ENCODE measurements around the gene ABCB10.
"Not testable (repeated sequence)": the region's sequence is repeated elsewhere in the genome, so short reads cannot be mapped to it uniquely, and the experiment has no call there.

The ABCB10 gene

DNA sequence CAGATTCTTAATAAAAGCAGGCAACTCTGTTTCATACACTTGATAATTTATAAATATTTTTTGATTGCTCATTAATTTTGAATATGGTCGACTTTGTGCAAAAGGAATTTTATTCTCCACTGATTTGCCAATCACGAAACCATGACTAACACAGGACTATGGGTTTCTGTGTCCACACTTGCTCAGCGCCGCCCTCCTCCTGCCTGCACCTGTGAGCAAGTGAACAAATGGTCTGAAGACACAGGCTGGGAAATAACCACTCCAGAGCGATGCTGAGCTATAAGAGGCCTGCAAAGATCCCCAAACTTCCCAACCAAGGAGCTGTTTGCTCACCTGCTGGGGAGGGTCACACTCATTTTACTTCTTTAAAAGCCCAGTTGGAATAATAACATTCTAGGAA is 19.6 kb downstream of the ABCB10 start:
- no peaks in the 10 kb centered on the region for H3K27me3 ChIP-seq (ENCODE audit: control insufficient read depth in 2 of 2, insufficient read depth in 2 of 2, low read length in 2 of 2)
- H3K36me3 ChIP-seq (ENCODE audit: control insufficient read depth in 2 of 2, insufficient read depth in 2 of 2, low read length in 2 of 2) = peaks cover 31 to 45% of the 10 kb centered on the region in 2 donors
- no peak overlapping the region for H3K27ac ChIP-seq (ENCODE audit: low read depth in 2 of 2, low read length in 2 of 2)
- no peak overlapping the region for H3K9ac ChIP-seq (ENCODE audit: low read depth in 1 of 2, low read length in 2 of 2)
- no peak overlapping the region for H3K4me3 ChIP-seq (ENCODE audit: low read length in 2 of 2)
- H3K4me1 ChIP-seq (ENCODE audit: control insufficient read depth in 2 of 2, insufficient read depth in 2 of 2, low read length in 2 of 2) = no peaks in the 10 kb centered on the region
- H3K9me3 ChIP-seq (ENCODE audit: control insufficient read depth in 2 of 2, low read length in 2 of 2) = no peaks in the 10 kb centered on the region

DNA sequence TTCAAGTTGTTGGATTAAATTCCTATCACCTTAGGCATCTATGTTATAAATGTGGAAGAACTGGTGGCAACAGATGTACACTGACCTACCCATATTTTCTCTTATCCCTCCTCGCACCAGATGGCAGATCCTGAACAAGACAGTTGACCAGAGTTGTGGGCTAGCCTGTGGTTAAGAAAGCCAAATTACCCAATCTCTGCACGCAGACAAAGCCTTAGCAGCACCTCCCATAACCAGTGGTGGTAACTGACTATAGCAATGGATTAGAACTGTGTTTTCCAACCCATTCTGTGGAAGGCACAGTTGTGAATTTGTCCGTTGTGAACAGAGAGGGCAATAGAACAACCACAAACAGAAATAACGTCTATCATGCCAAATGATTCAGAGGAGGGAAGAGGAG is 20.6 kb downstream of the ABCB10 start:
- Histone ChIP-seq H3K9ac (ENCODE audit: low read depth in 1 of 2, low read length in 2 of 2) (no peak overlapping the region), H3K4me1 (ENCODE audit: control insufficient read depth in 2 of 2, insufficient read depth in 2 of 2, low read length in 2 of 2) (no peaks in the 10 kb centered on the region), H3K27ac (ENCODE audit: low read depth in 2 of 2, low read length in 2 of 2) (no peak overlapping the region), H3K27me3 (ENCODE audit: control insufficient read depth in 2 of 2, insufficient read depth in 2 of 2, low read length in 2 of 2) (no peaks in the 10 kb centered on the region), H3K9me3 (ENCODE audit: control insufficient read depth in 2 of 2, low read length in 2 of 2) (no peaks in the 10 kb centered on the region), H3K4me3 (ENCODE audit: low read length in 2 of 2) (no peak overlapping the region), H3K36me3 (ENCODE audit: control insufficient read depth in 2 of 2, insufficient read depth in 2 of 2, low read length in 2 of 2) (peaks cover 32 to 42% of the 10 kb centered on the region in 2 donors)

DNA sequence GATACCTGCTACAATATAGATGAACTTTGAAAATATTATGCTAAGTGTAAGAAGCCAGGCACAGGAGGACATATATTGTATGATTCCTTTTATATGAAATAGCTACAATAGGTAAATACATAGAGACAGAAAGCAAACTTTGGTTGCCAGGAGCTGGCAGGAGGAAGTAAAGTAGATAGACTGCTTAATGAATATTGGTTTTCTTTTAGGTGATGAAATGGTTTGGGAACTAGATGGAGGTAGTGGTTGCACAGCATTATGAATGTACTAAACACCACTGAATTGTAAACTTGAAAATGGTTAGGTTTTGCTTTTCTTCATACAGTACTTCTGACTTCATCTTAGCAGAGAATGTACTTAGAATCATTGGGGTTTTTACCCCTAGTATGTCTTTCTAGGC is 21.5 kb downstream of the ABCB10 start:
- Histone ChIP-seq H3K27ac (ENCODE audit: low read depth in 2 of 2, low read length in 2 of 2) (no peak overlapping the region), H3K36me3 (ENCODE audit: control insufficient read depth in 2 of 2, insufficient read depth in 2 of 2, low read length in 2 of 2) (peaks cover 38% of the 10 kb centered on the region in 2 donors), H3K4me3 (ENCODE audit: low read length in 2 of 2) (no peak overlapping the region), H3K27me3 (ENCODE audit: control insufficient read depth in 2 of 2, insufficient read depth in 2 of 2, low read length in 2 of 2) (no peaks in the 10 kb centered on the region), H3K9me3 (ENCODE audit: control insufficient read depth in 2 of 2, low read length in 2 of 2) (no peaks in the 10 kb centered on the region), H3K9ac (ENCODE audit: low read depth in 1 of 2, low read length in 2 of 2) (no peak overlapping the region), H3K4me1 (ENCODE audit: control insufficient read depth in 2 of 2, insufficient read depth in 2 of 2, low read length in 2 of 2) (no peaks in the 10 kb centered on the region)

DNA sequence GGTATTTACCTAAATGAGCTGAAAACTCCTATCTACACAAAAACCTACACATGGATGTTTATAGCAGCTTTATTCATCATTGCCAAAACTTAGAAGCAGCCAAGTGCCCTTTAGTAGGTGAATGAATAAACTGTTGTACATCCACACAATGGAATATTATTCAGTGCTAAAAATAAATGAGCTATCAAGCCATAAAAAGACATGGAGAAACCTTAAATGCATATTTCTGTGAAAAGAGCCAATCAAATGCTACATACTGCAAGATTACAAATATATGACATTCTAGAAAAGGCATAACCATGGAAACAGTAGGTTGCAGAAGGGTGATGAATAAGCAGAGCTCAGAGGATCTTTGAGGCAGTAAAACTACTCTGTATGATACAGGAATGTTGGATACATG is 23.3 kb downstream of the ABCB10 start:
- Histone ChIP-seq H3K9ac (ENCODE audit: low read depth in 1 of 2, low read length in 2 of 2) (no peak overlapping the region), H3K27me3 (ENCODE audit: control insufficient read depth in 2 of 2, insufficient read depth in 2 of 2, low read length in 2 of 2) (no peaks in the 10 kb centered on the region), H3K9me3 (ENCODE audit: control insufficient read depth in 2 of 2, low read length in 2 of 2) (no peaks in the 10 kb centered on the region), H3K4me1 (ENCODE audit: control insufficient read depth in 2 of 2, insufficient read depth in 2 of 2, low read length in 2 of 2) (no peaks in the 10 kb centered on the region), H3K36me3 (ENCODE audit: control insufficient read depth in 2 of 2, insufficient read depth in 2 of 2, low read length in 2 of 2) (peaks cover 42 to 45% of the 10 kb centered on the region in 2 donors), H3K4me3 (ENCODE audit: low read length in 2 of 2) (no peak overlapping the region), H3K27ac (ENCODE audit: low read depth in 2 of 2, low read length in 2 of 2) (no peak overlapping the region)

DNA sequence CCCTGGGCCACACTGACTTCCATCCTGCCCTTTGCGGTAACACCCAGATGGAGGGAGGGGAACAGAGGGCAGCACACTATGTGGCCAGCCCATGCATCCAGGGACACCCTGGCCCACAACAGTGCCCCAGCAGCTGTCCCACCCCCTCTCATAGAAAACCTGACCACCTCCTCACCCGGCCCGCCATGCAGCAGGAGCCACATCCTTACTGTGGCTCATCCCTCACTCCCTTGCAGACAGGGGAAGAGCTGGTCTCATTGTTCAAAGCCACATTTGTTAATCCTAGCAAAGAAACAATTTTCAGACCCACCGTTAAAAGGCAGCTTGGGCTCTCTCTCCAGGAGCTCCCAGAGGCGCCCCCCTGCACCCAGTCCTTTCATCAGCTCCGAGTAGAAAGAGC is 27.2 kb downstream of the ABCB10 start:
- H3K4me3 ChIP-seq (ENCODE audit: low read length in 2 of 2) = no peak overlapping the region
- no peak overlapping the region for H3K9ac ChIP-seq (ENCODE audit: low read depth in 1 of 2, low read length in 2 of 2)
- peaks cover 28 to 36% of the 10 kb centered on the region in 2 donors for H3K36me3 ChIP-seq (ENCODE audit: control insufficient read depth in 2 of 2, insufficient read depth in 2 of 2, low read length in 2 of 2)
- no peak overlapping the region for H3K27ac ChIP-seq (ENCODE audit: low read depth in 2 of 2, low read length in 2 of 2)
- no peaks in the 10 kb centered on the region for H3K9me3 ChIP-seq (ENCODE audit: control insufficient read depth in 2 of 2, low read length in 2 of 2)
- H3K4me1 ChIP-seq (ENCODE audit: control insufficient read depth in 2 of 2, insufficient read depth in 2 of 2, low read length in 2 of 2) = no peaks in the 10 kb centered on the region
- no peaks in the 10 kb centered on the region for H3K27me3 ChIP-seq (ENCODE audit: control insufficient read depth in 2 of 2, insufficient read depth in 2 of 2, low read length in 2 of 2)

DNA sequence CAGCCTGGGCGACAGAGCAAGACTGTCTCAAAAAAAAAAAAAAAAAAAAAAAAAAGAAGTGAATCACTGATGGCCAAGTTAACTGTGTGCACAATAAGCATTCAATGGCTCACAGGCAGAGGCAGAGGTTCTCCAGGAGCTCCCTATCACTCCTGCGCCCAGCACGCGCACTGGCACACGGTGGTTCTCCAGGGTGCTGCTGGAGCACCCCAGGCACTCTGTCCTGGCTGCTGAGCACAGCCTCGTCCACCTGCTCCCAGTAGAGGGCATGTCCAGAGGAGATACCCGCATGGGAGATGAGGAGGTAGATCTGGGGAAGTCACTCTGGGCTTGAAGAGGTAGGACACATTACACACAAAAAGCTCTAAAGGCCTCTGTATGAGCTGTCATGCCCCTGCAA is 28.9 kb downstream of the ABCB10 start:
- H3K4me3 ChIP-seq (ENCODE audit: low read length in 2 of 2) = no peak overlapping the region
- H3K27ac ChIP-seq (ENCODE audit: low read depth in 2 of 2, low read length in 2 of 2) = no peak overlapping the region
- H3K9me3 ChIP-seq (ENCODE audit: control insufficient read depth in 2 of 2, low read length in 2 of 2) = no peaks in the 10 kb centered on the region
- no peak overlapping the region for H3K9ac ChIP-seq (ENCODE audit: low read depth in 1 of 2, low read length in 2 of 2)
- H3K27me3 ChIP-seq (ENCODE audit: control insufficient read depth in 2 of 2, insufficient read depth in 2 of 2, low read length in 2 of 2) = no peaks in the 10 kb centered on the region
- peaks cover 30 to 33% of the 10 kb centered on the region in 2 donors for H3K36me3 ChIP-seq (ENCODE audit: control insufficient read depth in 2 of 2, insufficient read depth in 2 of 2, low read length in 2 of 2)
- H3K4me1 ChIP-seq (ENCODE audit: control insufficient read depth in 2 of 2, insufficient read depth in 2 of 2, low read length in 2 of 2) = no peaks in the 10 kb centered on the region

DNA sequence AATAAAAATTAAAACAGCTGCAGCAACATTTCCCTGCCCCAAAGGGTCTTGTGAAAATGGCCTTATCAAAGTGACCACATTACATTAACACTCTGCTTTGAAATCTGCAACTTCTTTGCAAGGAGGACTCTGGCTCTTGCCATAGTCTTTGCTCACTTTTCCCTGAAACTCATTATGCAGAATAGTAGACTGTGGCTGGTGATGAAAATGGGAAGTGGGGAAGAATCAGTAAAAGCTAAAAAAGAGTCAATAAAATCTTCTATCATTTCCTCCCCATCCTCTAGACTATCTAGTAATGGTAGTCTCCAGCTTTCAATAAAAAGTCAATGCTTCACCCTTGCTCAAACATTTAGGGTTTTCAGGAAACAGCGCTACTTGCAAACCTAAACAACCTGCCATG is 31.8 kb downstream of the ABCB10 start:
- H3K9ac ChIP-seq (ENCODE audit: low read depth in 1 of 2, low read length in 2 of 2) = no peak overlapping the region
- no peaks in the 10 kb centered on the region for H3K9me3 ChIP-seq (ENCODE audit: control insufficient read depth in 2 of 2, low read length in 2 of 2)
- H3K36me3 ChIP-seq (ENCODE audit: control insufficient read depth in 2 of 2, insufficient read depth in 2 of 2, low read length in 2 of 2) = peaks cover 30 to 43% of the 10 kb centered on the region in 2 donors
- no peaks in the 10 kb centered on the region for H3K27me3 ChIP-seq (ENCODE audit: control insufficient read depth in 2 of 2, insufficient read depth in 2 of 2, low read length in 2 of 2)
- no peaks in the 10 kb centered on the region for H3K4me1 ChIP-seq (ENCODE audit: control insufficient read depth in 2 of 2, insufficient read depth in 2 of 2, low read length in 2 of 2)
- no peak overlapping the region for H3K4me3 ChIP-seq (ENCODE audit: low read length in 2 of 2)
- no peak overlapping the region for H3K27ac ChIP-seq (ENCODE audit: low read depth in 2 of 2, low read length in 2 of 2)

DNA sequence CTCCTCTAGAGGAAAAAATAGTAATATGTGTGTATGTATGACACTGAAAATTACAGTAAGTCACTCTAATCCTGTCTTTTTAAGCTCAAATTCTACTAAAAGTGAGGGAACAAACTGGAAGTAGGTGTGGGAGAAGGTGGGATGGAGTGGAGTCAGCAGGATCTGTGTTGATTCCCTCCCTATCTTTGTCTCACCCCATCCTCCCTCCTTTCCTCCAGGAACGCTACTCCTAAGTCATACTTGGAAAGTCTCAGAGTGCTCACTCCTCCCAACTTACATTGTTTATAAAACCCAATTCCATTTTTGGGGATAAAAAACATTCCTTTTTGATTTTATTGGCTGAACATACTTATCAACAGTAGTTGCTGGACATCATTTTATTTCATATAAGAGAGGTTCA is 35.5 kb downstream of the ABCB10 start:
- H3K9ac ChIP-seq (ENCODE audit: low read depth in 1 of 2, low read length in 2 of 2) = no peak overlapping the region
- H3K4me1 ChIP-seq (ENCODE audit: control insufficient read depth in 2 of 2, insufficient read depth in 2 of 2, low read length in 2 of 2) = no peaks in the 10 kb centered on the region
- H3K9me3 ChIP-seq (ENCODE audit: control insufficient read depth in 2 of 2, low read length in 2 of 2) = no peaks in the 10 kb centered on the region
- H3K27ac ChIP-seq (ENCODE audit: low read depth in 2 of 2, low read length in 2 of 2) = no peak overlapping the region
- H3K36me3 ChIP-seq (ENCODE audit: control insufficient read depth in 2 of 2, insufficient read depth in 2 of 2, low read length in 2 of 2) = peaks cover 27 to 35% of the 10 kb centered on the region in 2 donors
- H3K4me3 ChIP-seq (ENCODE audit: low read length in 2 of 2) = no peak overlapping the region
- no peaks in the 10 kb centered on the region for H3K27me3 ChIP-seq (ENCODE audit: control insufficient read depth in 2 of 2, insufficient read depth in 2 of 2, low read length in 2 of 2)

DNA sequence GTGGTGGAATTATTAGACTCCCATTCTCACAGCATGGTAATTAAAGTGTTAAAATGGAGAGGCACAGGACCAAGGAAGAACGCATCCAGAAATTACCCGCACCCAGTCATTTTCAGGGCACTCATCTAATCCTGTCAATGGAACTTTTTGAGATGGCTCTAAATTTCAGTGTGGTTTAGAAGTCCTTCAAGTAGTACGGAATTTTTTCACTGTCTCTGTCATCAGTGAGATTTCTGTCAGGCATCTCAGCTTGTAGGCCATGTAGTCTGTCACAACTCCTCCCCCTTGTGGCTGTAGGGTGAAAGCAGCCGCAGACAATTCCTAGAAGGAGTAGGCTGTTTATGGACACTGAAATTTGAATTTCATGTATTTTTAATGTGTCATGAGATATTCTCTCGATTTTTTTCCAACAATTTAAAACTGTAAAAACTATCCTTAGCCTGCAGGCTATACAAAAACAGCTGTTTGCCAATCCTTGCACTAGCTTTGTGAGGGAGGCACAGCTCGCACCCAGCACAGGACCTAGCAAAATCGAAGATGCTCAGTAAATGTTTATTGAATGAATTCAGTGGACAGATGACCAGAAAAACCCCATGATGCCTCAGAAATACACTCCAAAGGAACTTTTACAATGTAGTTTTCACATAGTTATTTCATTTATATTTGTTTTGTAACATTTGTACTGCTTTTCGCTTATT is 43.8 kb downstream of the ABCB10 start:
- Histone ChIP-seq H3K9ac (ENCODE audit: low read depth in 1 of 2, low read length in 2 of 2) (no peak overlapping the region), H3K36me3 (ENCODE audit: control insufficient read depth in 2 of 2, insufficient read depth in 2 of 2, low read length in 2 of 2) (peaks cover 4 to 9% of the 10 kb centered on the region in 2 donors), H3K9me3 (ENCODE audit: control insufficient read depth in 2 of 2, low read length in 2 of 2) (no peaks in the 10 kb centered on the region), H3K27me3 (ENCODE audit: control insufficient read depth in 2 of 2, insufficient read depth in 2 of 2, low read length in 2 of 2) (no peaks in the 10 kb centered on the region), H3K4me1 (ENCODE audit: control insufficient read depth in 2 of 2, insufficient read depth in 2 of 2, low read length in 2 of 2) (no peaks in the 10 kb centered on the region), H3K27ac (ENCODE audit: low read depth in 2 of 2, low read length in 2 of 2) (no peak overlapping the region), H3K4me3 (ENCODE audit: low read length in 2 of 2) (no peak overlapping the region)

DNA sequence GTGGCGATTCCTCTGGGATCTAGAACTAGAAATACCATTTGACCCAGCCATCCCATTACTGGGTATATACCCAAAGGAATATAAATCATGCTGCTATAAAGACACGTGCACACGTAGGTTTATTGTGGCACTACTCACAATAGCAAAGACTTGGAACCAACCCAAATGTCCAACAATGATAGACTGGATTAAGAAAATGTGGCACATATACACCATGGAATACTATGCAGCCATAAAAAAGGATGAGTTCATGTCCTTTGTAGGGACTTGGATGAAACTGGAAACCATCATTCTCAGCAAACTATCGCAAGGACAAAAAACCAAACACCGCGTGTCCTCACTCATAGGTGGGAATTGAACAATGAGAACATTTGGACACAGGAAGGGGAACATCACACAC is 46.9 kb downstream of the ABCB10 start:
- not testable (repeated sequence) for H3K4me3 ChIP-seq (ENCODE audit: low read length in 2 of 2); H3K36me3 ChIP-seq (ENCODE audit: control insufficient read depth in 2 of 2, insufficient read depth in 2 of 2, low read length in 2 of 2); H3K9ac ChIP-seq (ENCODE audit: low read depth in 1 of 2, low read length in 2 of 2); H3K27ac ChIP-seq (ENCODE audit: low read depth in 2 of 2, low read length in 2 of 2); H3K9me3 ChIP-seq (ENCODE audit: control insufficient read depth in 2 of 2, low read length in 2 of 2); H3K27me3 ChIP-seq (ENCODE audit: control insufficient read depth in 2 of 2, insufficient read depth in 2 of 2, low read length in 2 of 2)
- H3K4me1 ChIP-seq (ENCODE audit: control insufficient read depth in 2 of 2, insufficient read depth in 2 of 2, low read length in 2 of 2) = peaks cover 8 to 11% of the 10 kb centered on the region in 2 donors

DNA sequence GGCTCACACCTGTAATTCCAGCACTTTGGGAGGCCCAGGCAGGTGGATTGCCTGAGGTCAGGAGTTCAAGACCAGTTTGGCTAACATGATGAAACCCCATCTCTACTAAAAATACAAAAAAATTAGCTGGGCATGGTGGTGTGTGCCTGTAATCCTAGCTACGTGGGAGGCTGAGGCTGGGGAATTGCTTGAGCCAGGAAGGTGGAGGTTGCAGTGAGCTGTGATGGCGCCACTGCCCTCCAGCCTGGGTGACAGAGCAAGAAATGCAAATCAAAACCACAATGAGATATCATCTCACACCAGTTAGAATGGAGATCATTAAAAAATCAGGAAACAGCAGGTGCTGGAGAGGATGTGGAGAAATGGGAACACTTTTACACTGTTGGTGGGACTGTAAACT is 47.3 kb downstream of the ABCB10 start:
- not testable (repeated sequence) for H3K36me3 ChIP-seq (ENCODE audit: control insufficient read depth in 2 of 2, insufficient read depth in 2 of 2, low read length in 2 of 2); H3K4me3 ChIP-seq (ENCODE audit: low read length in 2 of 2); H3K9me3 ChIP-seq (ENCODE audit: control insufficient read depth in 2 of 2, low read length in 2 of 2); H3K9ac ChIP-seq (ENCODE audit: low read depth in 1 of 2, low read length in 2 of 2); H3K27me3 ChIP-seq (ENCODE audit: control insufficient read depth in 2 of 2, insufficient read depth in 2 of 2, low read length in 2 of 2); H3K27ac ChIP-seq (ENCODE audit: low read depth in 2 of 2, low read length in 2 of 2)
- H3K4me1 ChIP-seq (ENCODE audit: control insufficient read depth in 2 of 2, insufficient read depth in 2 of 2, low read length in 2 of 2) = peaks cover 8 to 11% of the 10 kb centered on the region in 2 donors
